GM12878 (cell line): ENCODE results near the gene EMILIN2. TPM values are rescaled to one million over a fixed set of nuclear protein-coding genes. Genes with fewer than 3 reads are reported as not detected.

Experiments used
- ATAC-seq: fragments of 200-7000 bp; cut with Tn5 transposase; 3 replicates; pipeline ENCODE4 v1.9.1; 2020; ENCODE audit warnings: mild to moderate bottlenecking, moderate library complexity
- BruUV-seq: library from RNA; stranded (reverse); fragments of 400-500 nt; replicated peaks from 2 replicates; lab custom pipeline; 2021; lab: Mats Ljungman, UMichigan
- CTCF ChIA-PET: fragments of 300-600 bp; sonication (Branson Sonifier 250); formaldehyde crosslinking; extraction: SDS; loops from one replicate; lab custom pipeline; 2021; ENCODE audit warnings: inconsistent platforms; lab: Yijun Ruan, JAX
- POLR2A ChIA-PET: fragments of 350-600 bp; formaldehyde crosslinking; extraction: SDS; loops from one replicate; lab custom pipeline; 2021; ENCODE audit warnings: inconsistent platforms; lab: Charles Lee
- RAD21 ChIA-PET: fragments of 300-600 bp; sonication (Branson Sonifier 250); formaldehyde crosslinking; loops from one replicate; lab custom pipeline; 2023; ENCODE audit warnings: antibody characterized with exemption; ENCODE audit not compliant: unreplicated experiment; lab: Charles Lee
- SMC1A ChIA-PET: fragments of 300-600 bp; sonication (Branson Sonifier 250); formaldehyde crosslinking; loops from one replicate; lab custom pipeline; 2023; ENCODE audit not compliant: unreplicated experiment, uncharacterized antibody; lab: Charles Lee
- DNase-seq: peaks from one replicate; pipeline ENCODE4 v3.0.0-alpha.2; 2011; ENCODE audit warnings: low read depth, low spot score
- FAIRE-seq: peaks from 3 replicates; lab custom pipeline; 2011; peaks lifted over from hg19 to GRCh38; lab: Jason Lieb, UNC
- H2AFZ ChIP-seq: 2 replicates; pipeline ENCODE4 v1.6.0; 2011; ENCODE audit warnings: low read depth, low read length, control low read depth; ENCODE audit not compliant: control insufficient read depth
- H3K27ac ChIP-seq: 2 replicates; pipeline ENCODE4 v1.5.1; 2011; ENCODE audit warnings: control low read depth; ENCODE audit not compliant: control insufficient read depth, insufficient read depth
- H3K27me3 ChIP-seq, 2 experiments: replicated peaks in 1 of 2; 2 replicates each; pipeline versions ENCODE4 v1.6.0 to v1.6.1; 2011; ENCODE audit warnings: low read length in 1 of 2; ENCODE audit not compliant: control insufficient read depth in 2 of 2, insufficient read depth in 2 of 2
- H3K36me3 ChIP-seq, 2 experiments: 2 replicates each; pipeline ENCODE4 v1.5.1; 2011; ENCODE audit warnings: low read length in 1 of 2; ENCODE audit not compliant: control insufficient read depth in 2 of 2, insufficient read depth in 2 of 2
- H3K4me1 ChIP-seq: 2 replicates; pipeline ENCODE4 v1.6.1; 2011; ENCODE audit warnings: mild to moderate bottlenecking, low read length, moderate library complexity, mixed read lengths; ENCODE audit not compliant: control insufficient read depth, insufficient read depth
- H3K4me2 ChIP-seq: 2 replicates; pipeline ENCODE4 v1.6.0; 2011; ENCODE audit warnings: control low read depth; ENCODE audit not compliant: control insufficient read depth, insufficient read depth
- H3K4me3 ChIP-seq: fragments of 200-600 bp; sonication (generic); 2 replicates; pipeline ENCODE4 v1.5.1; 2016
- H3K79me2 ChIP-seq: 2 replicates; pipeline ENCODE4 v1.6.0; 2011; ENCODE audit warnings: low read length; ENCODE audit not compliant: control insufficient read depth, insufficient read depth
- H3K9ac ChIP-seq: 2 replicates; pipeline ENCODE4 v1.8.0; 2011; ENCODE audit warnings: low read length, control low read depth, mixed read lengths; ENCODE audit not compliant: control insufficient read depth, insufficient read depth
- H3K9me3 ChIP-seq: replicated peaks from 3 replicates; pipeline ENCODE4 v1.5.1; 2011; ENCODE audit warnings: mild to moderate bottlenecking, low read length; ENCODE audit not compliant: control insufficient read depth, insufficient read depth
- H4K20me1 ChIP-seq: 2 replicates; pipeline ENCODE4 v1.6.0; 2011; ENCODE audit not compliant: control insufficient read depth, insufficient read depth
- NFXL1 ChIP-seq: fragments of 450-650 bp; IDR thresholded peaks from 2 replicates; pipeline ENCODE4 v1.6.1; 2017; ENCODE audit warnings: antibody characterized with exemption, mild to moderate bottlenecking, borderline replicate concordance
- PRDM15 ChIP-seq: fragments of 450-650 bp; formaldehyde crosslinking; IDR thresholded peaks from 2 replicates; pipeline ENCODE4 v1.4.0; 2020; ENCODE audit warnings: mild to moderate bottlenecking, moderate library complexity
- RUNX3 ChIP-seq: IDR thresholded peaks from 2 replicates; pipeline ENCODE4 v1.6.1; 2012; ENCODE audit warnings: low read length, inconsistent platforms
- ZNF274 ChIP-seq: IDR thresholded peaks from one replicate; pipeline ENCODE4 v1.8.0; 2011; ENCODE audit not compliant: insufficient read length, insufficient read depth
- WGBS: methylation state at CpG from one replicate; pipeline ENCODE4 v1.1.6; 2016; ENCODE audit warnings: low lambda C conversion rate; ENCODE audit not compliant: insufficient replicate concordance, insufficient coverage; ENCODE audit errors: missing lambda C conversion rate; 5-methylcytosine and 5-hydroxymethylcytosine counted together
- in situ Hi-C: fragments of 300-500 bp; cut with MboI; formaldehyde crosslinking; loops from 9 replicates; pipeline ENCODE4 v1.14.3; 2018; ENCODE audit warnings: mixed read lengths
- intact Hi-C: fragments of 100-400 bp; cut with micrococcal nuclease; formaldehyde crosslinking; loops from one replicate; pipeline ENCODE4 v1.14.2; 2022; ENCODE audit not compliant: unreplicated experiment
- polyA plus RNA-seq, 11 experiments: library from polyadenylated mRNA; depleted of rRNA in 4 of 11; unstranded in 6 of 11; stranded (reverse) in 5 of 11; fragments of >200 nt; fragmentation: Nextera tagmentation in 4 of 11; fragmentation: Illumina TruSeq in 1 of 11; extraction: Ambion mirVana in 4 of 11; extraction: Trizol in 1 of 11; gene quantifications; 1 replicate in 1 of 11; 2 replicates in 10 of 11; pipeline versions ENCODE4 v1.2.1 to v1.2.3, GENCODE V29; 2011 to 2016; ENCODE audit warnings: inconsistent platforms in 2 of 11, missing spikeins in 2 of 11, low read depth in 1 of 11
- total RNA-seq, 4 experiments: library from RNA; depleted of rRNA in 3 of 4; stranded (reverse); fragments of >200 nt in 3 of 4; fragmentation: Illumina TruSeq in 1 of 4; extraction: Trizol in 1 of 4; gene quantifications; 2 replicates each; pipeline versions ENCODE4 v1.2.1 to v1.2.3, GENCODE V29; 2013 to 2021

The EMILIN2 gene
- total and polyA plus RNA-seq, 10 of the 15 experiments (the other 5 are each of a cell fraction or from before 2014, with no cell fraction given): 0.58 to 18.4 (median 5.9) TPM

- DNase-seq (no peak), FAIRE-seq (peak; percentile 81), ATAC-seq (no peak)
- no TSS peak for BruUV-seq
- in situ Hi-C loops (no loop called here), intact Hi-C loops (no loop called here)
- H3K27me3 ChIP-seq: no peaks in the 10 kb centered on the region; a peak in 2 of 4 replicates
- POLR2A ChIA-PET: no interaction called here
- H3K4me1 ChIP-seq: peaks cover 9% of the 10 kb centered on the region
- H3K4me2 ChIP-seq: peak overlapping the region; percentile 36
- H3K9me3 ChIP-seq: no peaks in the 10 kb centered on the region; the same call in 2 of the 3 replicates
- no peaks in the 10 kb centered on the region for H3K36me3 ChIP-seq
- H3K4me3 ChIP-seq: no peak overlapping the region
- RAD21 ChIA-PET: no interaction called here
- no peak for TF ChIP-seq ZNF274
- TF ChIP-seq RUNX3: 0 out of 2 replicates have a peak, but pooled peaks have one; percentile 26
- TF ChIP-seq PRDM15 (CRISPR knock-in tag): no peak
- TF ChIP-seq NFXL1: no peak
- no peak overlapping the region for H3K27ac ChIP-seq
- no peaks in the 10 kb centered on the region for H4K20me1 ChIP-seq
- 33% methylated on average over 10 of the region's 10 CpGs for WGBS
- H3K9ac ChIP-seq: no peak overlapping the region; the same call in 1 of the 2 replicates
- H2AFZ ChIP-seq: peak overlapping the region; percentile 68
- SMC1A ChIA-PET: no interaction called here
- CTCF ChIA-PET: interaction anchor here (1.2 kb wide), 1 partner anchor 13 kb away, joined by 3 read pairs; no protein-coding TSS in a partner anchor
- H3K79me2 ChIP-seq: no peaks in the 10 kb centered on the region
Measured at GRCh38 chr18:2883076-2883735, 36.4 kb downstream of the EMILIN2 start.
